ENCODE results near the gene NCAN. TPM values are rescaled to one million over a fixed set of nuclear protein-coding genes. Genes with fewer than 3 reads are reported as not detected.

The NCAN gene
- polyA plus RNA-seq, 3 donors: not detected

GRCh38 chr19:19165396-19165795 is 46.4 kb upstream of the NCAN start:
- Mint-ChIP-seq H3K36me3 (peaks cover 0 to 8% of the 10 kb centered on the region in 2 donors), H3K27ac (peak overlapping the region in 1 of 7 donors; percentile 64), H3K9me3 (peaks cover 0 to 2% (median 0%) of the 10 kb centered on the region in 7 donors), H3K4me3 (no peak overlapping the region), H3K27me3 (ENCODE audit: low read depth in 3 of 3) (peaks cover 3 to 8% (median 3%) of the 10 kb centered on the region in 3 donors), H3K4me1 (peaks cover 7% of the 10 kb centered on the region)
- H3K4me1 ChIP-seq (ENCODE audit: control insufficient read depth in 1 of 2, insufficient read depth in 2 of 2, low read length in 2 of 2): peaks cover 3 to 7% of the 10 kb centered on the region in 2 donors
- peaks cover 0 to 4% of the 10 kb centered on the region in 2 donors for H3K9me3 ChIP-seq (replicated peaks in 1 of 2; ENCODE audit: control insufficient read depth in 1 of 2, insufficient read depth in 1 of 2, low read length in 2 of 2)
- H3K27me3 ChIP-seq (ENCODE audit: control insufficient read depth in 2 of 2, insufficient read depth in 2 of 2, low read length in 2 of 2): peaks cover 0 to 2% of the 10 kb centered on the region in 2 donors
- no peak overlapping the region for H3K4me2 ChIP-seq (replicated peaks; ENCODE audit: extremely low read depth, low read length, poor library complexity, severe bottlenecking)
- TF ChIP-seq, protein P1, sequence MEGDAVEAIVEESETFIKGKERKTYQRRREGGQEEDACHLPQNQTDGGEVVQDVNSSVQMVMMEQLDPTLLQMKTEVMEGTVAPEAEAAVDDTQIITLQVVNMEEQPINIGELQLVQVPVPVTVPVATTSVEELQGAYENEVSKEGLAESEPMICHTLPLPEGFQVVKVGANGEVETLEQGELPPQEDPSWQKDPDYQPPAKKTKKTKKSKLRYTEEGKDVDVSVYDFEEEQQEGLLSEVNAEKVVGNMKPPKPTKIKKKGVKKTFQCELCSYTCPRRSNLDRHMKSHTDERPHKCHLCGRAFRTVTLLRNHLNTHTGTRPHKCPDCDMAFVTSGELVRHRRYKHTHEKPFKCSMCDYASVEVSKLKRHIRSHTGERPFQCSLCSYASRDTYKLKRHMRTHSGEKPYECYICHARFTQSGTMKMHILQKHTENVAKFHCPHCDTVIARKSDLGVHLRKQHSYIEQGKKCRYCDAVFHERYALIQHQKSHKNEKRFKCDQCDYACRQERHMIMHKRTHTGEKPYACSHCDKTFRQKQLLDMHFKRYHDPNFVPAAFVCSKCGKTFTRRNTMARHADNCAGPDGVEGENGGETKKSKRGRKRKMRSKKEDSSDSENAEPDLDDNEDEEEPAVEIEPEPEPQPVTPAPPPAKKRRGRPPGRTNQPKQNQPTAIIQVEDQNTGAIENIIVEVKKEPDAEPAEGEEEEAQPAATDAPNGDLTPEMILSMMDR (IDR thresholded peaks at IDR 0.05): no peak
- no peak overlapping the region for H3K4me3 ChIP-seq (replicated peaks in 1 of 3; ENCODE audit: low read depth in 2 of 3, low read length in 3 of 3)
- 100% methylated on average over 1 of the region's 1 CpG for WGBS (ENCODE audit: insufficient coverage)
- intact Hi-C loops (cut with micrococcal nuclease): no loop called here
- H3K27ac ChIP-seq (ENCODE audit: low read depth in 1 of 2, low read length in 2 of 2): no peak overlapping the region
- no peak overlapping the region for H2AFZ ChIP-seq (ENCODE audit: insufficient read depth, low read depth, low read length, poor library complexity, severe bottlenecking)
- H4K20me1 ChIP-seq (ENCODE audit: insufficient read depth, low read length): peaks cover 11% of the 10 kb centered on the region
- H3K9ac ChIP-seq (ENCODE audit: insufficient read depth, low read length, poor library complexity, severe bottlenecking): no peak overlapping the region
- no peaks in the 10 kb centered on the region for H3K79me2 ChIP-seq (ENCODE audit: insufficient read depth, low read length)
- DNase-seq: no peak
- no peaks in the 10 kb centered on the region for H3K36me3 ChIP-seq (replicated peaks in 1 of 2; ENCODE audit: control insufficient read depth in 1 of 2, insufficient read depth in 2 of 2, low read length in 2 of 2)

- Histone ChIP-seq H3K36me3 (replicated peaks in 1 of 2; ENCODE audit: control insufficient read depth in 1 of 2, insufficient read depth in 2 of 2, low read length in 2 of 2) (no peaks in the 10 kb centered on the region), H3K4me2 (replicated peaks; ENCODE audit: extremely low read depth, low read length, poor library complexity, severe bottlenecking) (no peak overlapping the region), H3K4me3 (replicated peaks in 1 of 3; ENCODE audit: low read depth in 2 of 3, low read length in 3 of 3) (no peak overlapping the region), H2AFZ (ENCODE audit: insufficient read depth, low read depth, low read length, poor library complexity, severe bottlenecking) (no peak overlapping the region), H3K9ac (ENCODE audit: insufficient read depth, low read length, poor library complexity, severe bottlenecking) (no peak overlapping the region), H3K27ac (ENCODE audit: low read depth in 1 of 2, low read length in 2 of 2) (no peak overlapping the region), H4K20me1 (ENCODE audit: insufficient read depth, low read length) (peaks cover 28% of the 10 kb centered on the region), H3K4me1 (ENCODE audit: control insufficient read depth in 1 of 2, insufficient read depth in 2 of 2, low read length in 2 of 2) (peaks cover 10 to 16% of the 10 kb centered on the region in 2 donors), H3K79me2 (ENCODE audit: insufficient read depth, low read length) (no peaks in the 10 kb centered on the region), H3K9me3 (replicated peaks in 1 of 2; ENCODE audit: control insufficient read depth in 1 of 2, insufficient read depth in 1 of 2, low read length in 2 of 2) (no peaks in the 10 kb centered on the region), H3K27me3 (ENCODE audit: control insufficient read depth in 2 of 2, insufficient read depth in 2 of 2, low read length in 2 of 2) (peaks cover 0 to 8% of the 10 kb centered on the region in 2 donors)
- no peak for DNase-seq
- TF ChIP-seq, protein P1 (IDR thresholded peaks at IDR 0.05): no peak
- intact Hi-C loops (cut with micrococcal nuclease): no loop called here
- peaks cover 0 to 3% (median 0%) of the 10 kb centered on the region in 7 donors for H3K9me3 Mint-ChIP-seq
- H3K4me3 Mint-ChIP-seq: no peak overlapping the region
- 90% methylated on average over 2 of the region's 3 CpGs for WGBS (ENCODE audit: insufficient coverage)
- H3K27me3 Mint-ChIP-seq (ENCODE audit: low read depth in 3 of 3): peaks cover 9 to 20% (median 14%) of the 10 kb centered on the region in 3 donors
- peaks cover 22% of the 10 kb centered on the region for H3K4me1 Mint-ChIP-seq
- H3K36me3 Mint-ChIP-seq: peaks cover 6 to 8% of the 10 kb centered on the region in 2 donors
- no peak overlapping the region for H3K27ac Mint-ChIP-seq
Measured at GRCh38 chr19:19167612-19168011, 44.1 kb upstream of the NCAN start.
